ENCODE data around the gene SLFN12L. TPM values are rescaled to one million over a fixed set of nuclear protein-coding genes. Genes with fewer than 3 reads are reported as not detected.

The SLFN12L gene
- polyA plus RNA-seq, 4 donors: 0.10 to 0.21 (median 0.13) TPM

DNA sequence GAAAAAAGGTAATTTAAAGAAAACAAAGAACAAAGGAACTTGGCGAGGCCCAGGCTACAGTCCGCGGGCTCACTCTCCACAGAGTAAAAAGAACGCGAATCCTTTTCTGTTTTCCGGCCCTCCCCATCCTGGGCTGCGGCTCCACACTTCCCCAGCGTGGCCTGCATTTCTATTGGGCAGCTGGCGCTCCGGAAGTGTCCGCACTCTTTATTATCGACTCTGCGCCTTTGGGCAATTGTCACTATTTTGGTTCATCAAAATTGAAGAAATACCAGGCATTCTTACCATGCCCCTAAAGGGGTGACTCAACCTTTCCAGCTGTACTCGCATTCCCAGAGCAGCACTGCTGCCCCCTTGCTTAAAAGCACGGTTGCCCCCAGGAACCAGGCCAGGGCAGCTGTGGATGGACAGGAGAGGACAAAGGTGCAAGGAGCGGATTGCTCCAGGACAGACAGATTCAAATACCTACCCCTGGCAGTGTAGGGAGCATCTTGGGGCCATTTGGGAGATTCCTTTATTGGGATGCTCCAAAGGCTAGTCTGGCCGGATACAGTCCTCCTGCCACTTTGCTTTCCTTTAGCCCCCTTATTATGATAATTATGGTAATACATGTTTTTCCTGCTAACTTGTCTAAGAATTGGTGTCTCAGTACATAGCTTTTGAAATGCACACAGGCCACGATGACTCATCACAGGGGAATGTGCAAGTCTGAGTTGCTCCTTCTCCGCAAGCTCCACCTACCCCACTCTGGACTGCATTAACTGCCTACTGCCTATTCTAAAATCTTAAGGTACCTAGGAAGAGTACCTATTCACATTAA lies 104.2 kb downstream of the SLFN12L start:
- peak in 3 of 4 donors; percentile 49 to 77 (median 68) for DNase-seq (ENCODE audit: low read depth in 4 of 4, low spot score in 3 of 4)

DNA sequence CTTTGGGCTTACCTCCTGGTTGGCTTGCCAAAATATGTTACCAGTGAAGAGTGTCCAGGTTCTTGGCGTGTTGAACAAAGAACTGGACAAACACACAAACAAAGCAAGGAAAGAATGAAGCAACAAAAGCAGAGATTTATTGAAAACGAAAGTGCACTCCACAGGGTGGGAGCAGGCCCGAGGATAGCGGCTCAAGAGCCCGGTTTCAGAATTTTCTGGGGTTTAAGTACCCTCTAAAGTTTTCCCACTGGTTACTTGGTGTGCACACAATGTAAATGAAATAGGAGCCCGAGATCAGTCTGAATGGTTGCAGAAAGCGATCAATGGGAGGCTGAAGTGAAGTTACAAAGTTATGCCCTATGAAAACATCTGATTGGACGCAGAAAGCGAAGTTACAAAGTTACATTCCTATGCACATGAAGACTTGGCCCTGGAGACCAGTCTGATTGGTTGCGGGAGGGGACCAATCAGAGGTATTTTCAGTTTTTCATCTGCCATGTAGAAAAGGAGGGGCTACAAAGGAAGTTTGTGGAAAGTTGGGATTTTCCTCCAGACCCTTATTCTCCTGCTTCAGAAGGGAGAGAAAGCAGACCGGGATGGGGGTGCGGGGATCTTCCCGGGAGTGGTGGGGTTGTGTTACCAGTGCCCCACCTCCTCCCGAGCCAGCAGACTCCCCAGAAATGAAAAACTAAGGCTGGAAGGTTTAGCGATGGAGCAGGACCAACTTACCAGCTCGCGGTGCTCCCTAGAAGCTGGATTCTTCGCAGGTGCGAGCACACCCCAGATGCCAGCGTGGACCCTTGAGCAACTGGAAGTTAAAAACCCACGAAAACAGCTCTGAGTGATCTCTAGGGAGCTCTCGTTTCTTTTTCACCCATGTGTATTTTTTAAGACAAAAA lies 105.1 kb downstream of the SLFN12L start, which contains the start of gene SLFN12:
Gene SLFN12, minus strand, starts transcription at position 325 of the 899 bp plus-strand sequence. CDS start 9,472 bp downstream, outside the sequence.
- peak; percentile 71 to 92 (median 83) for DNase-seq (ENCODE audit: low read depth in 4 of 4, low spot score in 3 of 4)

DNA sequence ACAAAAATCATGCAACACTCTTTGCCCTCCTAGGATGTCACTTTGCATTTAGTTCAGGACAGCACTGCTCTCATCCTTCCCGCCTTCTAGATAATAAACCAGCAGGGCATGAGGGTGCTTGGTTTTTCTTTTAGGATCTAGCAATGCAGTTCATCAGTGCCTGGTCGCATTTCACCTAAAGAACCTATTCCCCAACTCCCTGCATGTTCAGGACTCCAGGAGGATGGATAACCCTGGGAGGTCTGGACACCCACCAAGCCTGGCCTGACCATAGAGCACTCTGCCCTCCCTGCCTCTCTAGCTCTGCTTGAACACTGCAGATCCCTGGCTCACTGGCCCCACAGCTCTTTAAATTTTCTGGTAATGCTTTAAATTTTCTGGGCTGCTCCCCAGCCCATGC lies 107.8 kb downstream of the SLFN12L start:
- DNase-seq (ENCODE audit: low read depth in 4 of 4, low spot score in 3 of 4): no peak

DNA sequence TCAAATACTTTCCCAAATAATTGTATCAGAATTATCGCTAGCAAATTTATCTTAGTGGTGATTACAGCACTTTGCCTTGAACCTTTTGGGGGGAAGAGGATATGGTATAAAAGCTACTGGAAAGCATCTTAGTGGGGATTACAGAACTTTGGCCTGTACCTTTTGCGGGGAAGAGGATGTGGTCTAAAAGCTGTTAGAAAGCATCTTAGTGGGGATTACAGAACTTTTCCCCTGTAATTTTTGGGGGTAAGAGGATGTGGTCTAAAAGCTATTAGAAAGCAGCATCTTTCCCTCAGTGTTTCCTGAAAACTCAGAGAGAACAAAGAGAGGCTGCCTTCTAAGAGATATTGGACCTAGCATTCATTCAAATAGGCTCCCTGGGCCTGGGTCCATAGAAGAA lies 109.2 kb downstream of the SLFN12L start:
- no peak for DNase-seq (ENCODE audit: low read depth in 4 of 4, low spot score in 3 of 4)

DNA sequence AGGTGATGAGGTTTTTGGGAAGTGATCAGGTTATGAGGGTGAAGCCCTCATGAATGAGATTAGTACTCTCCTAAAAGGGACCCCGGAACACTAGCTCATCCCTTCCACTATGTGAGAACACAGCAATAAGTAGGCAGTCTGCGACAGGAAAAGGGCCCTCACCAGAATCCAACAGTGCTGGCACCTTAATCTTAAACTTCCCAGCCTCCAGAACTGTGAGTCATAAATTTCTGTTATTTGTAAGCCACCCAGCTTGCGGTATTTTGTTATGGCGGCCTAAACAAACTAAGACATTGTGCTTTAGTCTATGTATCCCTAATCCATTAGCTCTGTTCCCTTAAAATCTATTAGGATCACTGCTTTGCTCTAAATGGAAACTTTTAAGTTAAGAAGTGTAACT lies 113.7 kb downstream of the SLFN12L start:
- no peak for DNase-seq (ENCODE audit: low read depth in 4 of 4, low spot score in 3 of 4)

Other genes with a start within 250 kb of the SLFN12L start
- gene SLFN11, start 164.1 kb downstream of the SLFN12L start, polyA plus RNA-seq (ENCODE audit: insufficient read length in 4 of 4): 10 to 100 TPM; 10.7 to 15.0 (median 13.0) TPM
- gene SLFN12, start 105.2 kb downstream of the SLFN12L start, polyA plus RNA-seq (ENCODE audit: insufficient read length in 4 of 4): 10 to 100 TPM; 14.2 to 22.8 (median 19.0) TPM
- gene SLFN13, start 88.9 kb downstream of the SLFN12L start, polyA plus RNA-seq (ENCODE audit: insufficient read length in 4 of 4): 10 to 100 TPM; 21.6 to 27.5 (median 23.2) TPM
- under 1 TPM; 0.15 to 0.32 (median 0.21) TPM for gene SLFN14, start 23.1 kb upstream of the SLFN12L start, polyA plus RNA-seq (ENCODE audit: insufficient read length in 4 of 4)
- gene PEX12, start 40.9 kb upstream of the SLFN12L start, polyA plus RNA-seq (ENCODE audit: insufficient read length in 4 of 4): 10 to 100 TPM; 11.8 to 14.9 (median 13.4) TPM
- gene AP2B1, start 49.6 kb upstream of the SLFN12L start, polyA plus RNA-seq (ENCODE audit: insufficient read length in 4 of 4): 100 to 1,000 TPM; 119 to 139 (median 134) TPM
- 10 to 100 TPM; 12.2 to 14.0 (median 12.5) TPM for gene RASL10B, start 194.0 kb upstream of the SLFN12L start, polyA plus RNA-seq (ENCODE audit: insufficient read length in 4 of 4)
- gene GAS2L2, start 215.6 kb upstream of the SLFN12L start, polyA plus RNA-seq (ENCODE audit: insufficient read length in 4 of 4): under 1 TPM in 2 of 4 donors, not detected in 2; 0.05 to 0.07 TPM
- gene C17orf50, start 223.2 kb upstream of the SLFN12L start, polyA plus RNA-seq (ENCODE audit: insufficient read length in 4 of 4): under 1 TPM in 3 of 4 donors, not detected in 1; 0.08 to 0.22 (median 0.20) TPM

Measured in right renal pelvis (tissue), 4 donors.